ENCODE measurements around the gene WNT3A. TPM values are rescaled to one million over a fixed set of nuclear protein-coding genes. Genes with fewer than 3 reads are reported as not detected.

Gene WNT3A
- total and polyA plus RNA-seq, 9 of the 15 experiments (the other 6 are each of a cell fraction or from before 2014, with no cell fraction given), result not detected

DNA sequence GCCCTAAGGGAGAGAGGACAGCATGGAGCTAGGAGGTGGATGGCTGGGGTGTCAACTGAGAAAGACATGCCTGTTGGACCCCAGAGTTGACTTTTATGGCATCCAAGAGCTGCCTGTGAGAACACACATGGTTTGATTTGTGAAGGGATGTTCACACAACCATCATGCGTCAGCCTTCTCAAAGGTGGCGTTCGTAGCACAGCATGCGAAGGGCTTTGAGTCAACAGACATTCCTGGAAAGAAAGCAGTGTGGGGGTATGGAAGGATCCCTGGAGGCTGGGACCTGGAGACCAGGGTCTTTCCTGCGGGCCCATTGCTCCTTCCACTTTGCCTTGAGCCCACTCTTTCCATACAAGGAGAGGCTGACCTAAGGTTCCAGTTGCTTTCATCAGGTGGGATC, 6.4 kb upstream of the WNT3A start:
- no peaks in the 10 kb centered on the region for H3K79me2 ChIP-seq (ENCODE audit: control insufficient read depth, insufficient read depth, low read length)
- ATAC-seq (no peak), FAIRE-seq (no peak), DNase-seq (ENCODE audit: extremely low read depth in 1 of 4, low spot score in 3 of 4) (no peak)
- ChIA-PET CTCF (ENCODE audit: low intra/inter-chr PET ratio) (no interaction called here), POLR2A (interaction anchor here (1.0 kb wide), 1 partner anchor 10 kb away, joined by 3 read pairs; no protein-coding TSS in a partner anchor)
- no peaks in the 10 kb centered on the region for H3K36me3 ChIP-seq (ENCODE audit: control insufficient read depth, insufficient read depth, low read length)
- no peak overlapping the region for H3K9ac ChIP-seq (ENCODE audit: insufficient read depth in 1 of 2, low read depth in 2 of 2, low read length in 2 of 2)
- WGBS (ENCODE audit: insufficient coverage, low coverage, missing lambda C conversion rate), result 6% methylated on average over 5 of the region's 5 CpGs
- intact Hi-C loops (cut with micrococcal nuclease), result no loop called here
- H3K27ac ChIP-seq (ENCODE audit: extremely low read depth, low read depth, low read length), result no peak overlapping the region
- H3K9me3 ChIP-seq (replicated peaks; ENCODE audit: control insufficient read depth, insufficient read depth, low read depth, low read length), result peaks cover 3% of the 10 kb centered on the region; the same call in 1 of the 2 replicates
- no peaks in the 10 kb centered on the region for H3K9me1 ChIP-seq (ENCODE audit: control insufficient read depth, insufficient read depth, low read length)
- no peak for TF ChIP-seq MYNN (IDR thresholded peaks at IDR 0.05)
- no peak for TF ChIP-seq MYNN (CRISPR knock-in tag; IDR thresholded peaks at IDR 0.05)
- TF ChIP-seq, protein P1, sequence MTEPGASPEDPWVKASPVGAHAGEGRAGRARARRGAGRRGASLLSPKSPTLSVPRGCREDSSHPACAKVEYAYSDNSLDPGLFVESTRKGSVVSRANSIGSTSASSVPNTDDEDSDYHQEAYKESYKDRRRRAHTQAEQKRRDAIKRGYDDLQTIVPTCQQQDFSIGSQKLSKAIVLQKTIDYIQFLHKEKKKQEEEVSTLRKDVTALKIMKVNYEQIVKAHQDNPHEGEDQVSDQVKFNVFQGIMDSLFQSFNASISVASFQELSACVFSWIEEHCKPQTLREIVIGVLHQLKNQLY (CRISPR knock-in tag; conservative IDR thresholded peaks at IDR 0.05), result no peak
- no peak for TF ChIP-seq DDX20 (tag; IDR thresholded peaks at IDR 0.05; ENCODE audit: low read depth)
- TF ChIP-seq ZFX (CRISPR knock-in tag; IDR thresholded peaks at IDR 0.05), result no peak
- no TSS peak for BruUV-seq (replicated peaks)
- 0 out of 2 replicates have a peak, but pooled peaks cover 5% of the 10 kb centered on the region for H4K20me1 ChIP-seq (replicated peaks; ENCODE audit: control insufficient read depth, insufficient read depth, low read length)
- no peak overlapping the region for H2AFZ ChIP-seq (ENCODE audit: low read depth, low read length)
- H3K4me3 ChIP-seq, result no peak overlapping the region
- H3K27me3 ChIP-seq (ENCODE audit: control insufficient read depth in 2 of 2, insufficient read depth in 2 of 2, low read length in 2 of 2), result peaks cover 7 to 42% of the 10 kb centered on the region in 2 experiments; a peak in 3 of 5 replicates
- peaks cover 0 to 15% of the 10 kb centered on the region in 2 experiments; a peak in 2 of 5 replicates for H3K4me1 ChIP-seq (replicated peaks in 1 of 2; ENCODE audit: control insufficient read depth in 2 of 2, insufficient read depth in 2 of 2, low read length in 2 of 2)
- in situ Hi-C loops (cut with MboI), result loop anchor here (5.0 kb wide), 1 partner anchor 517 kb away; no protein-coding TSS in a partner anchor
- no peak overlapping the region for H3K4me2 ChIP-seq (ENCODE audit: insufficient read depth, low read length)
